ENCODE results near the gene GAA. TPM values are rescaled to one million over a fixed set of nuclear protein-coding genes. Genes with fewer than 3 reads are reported as not detected.

The GAA gene
- 97.9 and 111 TPM in 2 replicates for polyA plus RNA-seq (2014; cell fraction: cytosol; rRNA removed)
- 787 and 878 TPM in 2 replicates for polyA plus RNA-seq (2014; cell fraction: nucleus; rRNA removed)

GRCh38 chr17:80101011-80101945 is at the start of gene GAA:
Gene GAA, plus strand, starts transcription at chr17:80101581. Its CDS starts 3,006 bp downstream, at chr17:80104587.
- peak; percentile 83 for DNase-seq (ENCODE audit: low spot score)

DNA sequence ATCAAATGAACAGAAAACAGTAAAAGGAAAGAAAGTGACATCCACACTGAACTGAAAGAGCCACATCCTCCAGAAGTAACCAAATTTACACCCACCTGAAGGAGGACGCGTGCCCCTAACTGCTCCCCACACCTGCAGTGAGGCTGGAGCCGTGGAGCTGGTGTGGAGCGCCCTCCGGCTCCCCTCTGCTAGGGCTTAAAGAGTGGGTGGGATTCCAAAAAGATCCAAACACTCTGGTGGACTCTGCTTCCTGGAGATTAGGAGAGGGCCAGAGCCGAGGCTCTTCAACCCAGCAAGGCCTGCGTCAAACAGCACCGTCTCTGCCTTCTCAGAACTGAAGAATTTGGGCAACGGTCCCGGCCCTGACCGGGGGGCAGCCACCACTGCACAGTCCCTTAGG is 49.7 kb upstream of the GAA start:
- no peak for DNase-seq (ENCODE audit: low spot score)

DNA sequence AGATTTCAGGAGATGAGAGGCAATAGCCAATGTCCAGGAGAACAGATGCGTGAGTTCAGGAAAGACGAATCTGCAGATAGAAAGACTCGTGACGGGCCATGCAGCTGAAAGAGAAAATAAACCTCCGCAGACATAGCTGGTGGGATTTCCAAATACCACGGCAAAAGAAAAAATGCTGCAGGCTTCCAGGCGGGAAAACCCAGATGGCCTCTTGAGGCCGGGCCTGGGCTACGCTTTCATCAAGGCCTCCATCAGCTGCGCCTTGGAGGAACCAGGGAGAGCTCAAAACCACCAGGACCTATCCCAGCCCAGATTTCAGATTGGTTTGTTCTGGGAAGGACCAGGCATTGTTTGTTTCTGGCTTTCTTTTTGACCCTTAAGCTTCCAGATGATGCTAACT is 48.3 kb upstream of the GAA start:
- DNase-seq (ENCODE audit: low spot score) = no peak

GRCh38 chr17:80055597-80055996 is 45.8 kb upstream of the GAA start:
- DNase-seq (ENCODE audit: low spot score) = no peak

GRCh38 chr17:80058311-80058955 is 42.9 kb upstream of the GAA start:
- no peak for DNase-seq (ENCODE audit: low spot score)

DNA sequence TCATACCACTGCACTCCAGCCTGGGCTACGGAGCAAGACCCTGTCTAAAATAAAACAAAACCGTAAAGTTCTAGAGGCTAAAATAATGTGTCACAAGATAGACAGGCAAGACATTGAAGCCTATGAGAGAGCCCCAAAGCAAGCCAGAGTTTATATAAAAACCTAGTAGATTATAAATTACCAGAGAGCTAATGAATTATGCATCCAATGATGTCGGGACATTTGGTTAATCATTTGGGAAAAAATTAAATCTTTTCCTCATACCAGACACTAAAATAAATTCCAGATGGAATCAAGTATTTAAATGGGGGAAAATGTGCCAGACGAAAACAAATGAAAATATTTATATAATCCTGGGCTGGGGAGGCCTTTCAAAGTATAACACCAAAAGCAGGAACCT is 40.7 kb upstream of the GAA start:
- no peak for DNase-seq (ENCODE audit: low spot score)

- DNase-seq (ENCODE audit: low spot score) = no peak
Measured at GRCh38 chr17:80061421-80061820, 40.0 kb upstream of the GAA start.

GRCh38 chr17:80063830-80064585 is 37.4 kb upstream of the GAA start:
- DNase-seq (ENCODE audit: low spot score) = no peak

- DNase-seq (ENCODE audit: low spot score) = no peak
Measured at GRCh38 chr17:80064696-80065095, 36.7 kb upstream of the GAA start.

DNA sequence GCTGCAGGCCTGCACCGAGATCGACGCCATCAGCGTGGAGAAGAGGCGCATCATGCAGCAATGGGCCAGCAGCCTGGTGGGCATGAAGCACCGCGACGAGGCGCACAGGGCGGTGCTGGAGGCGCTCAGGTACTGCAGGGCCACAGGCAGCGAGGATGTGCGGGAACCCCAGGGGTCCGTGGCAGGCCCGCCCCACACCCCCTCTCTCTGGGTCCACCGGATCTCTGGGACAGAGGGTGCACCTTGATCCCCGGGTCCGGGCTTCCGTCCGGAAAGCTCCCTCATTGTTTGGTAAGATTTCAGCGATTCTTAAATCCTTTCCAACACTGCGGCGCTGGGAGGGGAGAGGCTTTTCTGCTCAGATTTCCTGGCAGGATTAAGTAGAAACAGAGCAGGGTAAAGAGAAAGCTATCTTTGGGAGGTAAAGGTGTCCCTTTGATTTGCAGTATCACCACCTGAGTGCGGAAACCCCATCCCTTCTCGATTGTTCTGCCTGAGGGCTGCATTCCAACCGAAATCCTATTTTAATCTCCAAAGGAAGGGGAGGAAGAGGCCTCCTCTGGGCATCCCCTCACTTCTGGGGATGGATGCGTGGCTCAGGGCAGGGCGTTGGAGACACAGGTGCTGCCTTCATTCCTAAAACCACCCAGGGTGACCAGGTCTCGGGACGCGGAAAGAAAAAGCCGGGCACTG is 35.8 kb upstream of the GAA start:
- DNase-seq (ENCODE audit: low spot score) = no peak

GRCh38 chr17:80067393-80067986 is 33.9 kb upstream of the GAA start:
- DNase-seq (ENCODE audit: low spot score) = no peak

GRCh38 chr17:80068301-80069222 is 32.8 kb upstream of the GAA start:
- peak; percentile 39 for DNase-seq (ENCODE audit: low spot score)

- DNase-seq (ENCODE audit: low spot score) = no peak
Measured at GRCh38 chr17:80070375-80071115, 30.8 kb upstream of the GAA start.

DNA sequence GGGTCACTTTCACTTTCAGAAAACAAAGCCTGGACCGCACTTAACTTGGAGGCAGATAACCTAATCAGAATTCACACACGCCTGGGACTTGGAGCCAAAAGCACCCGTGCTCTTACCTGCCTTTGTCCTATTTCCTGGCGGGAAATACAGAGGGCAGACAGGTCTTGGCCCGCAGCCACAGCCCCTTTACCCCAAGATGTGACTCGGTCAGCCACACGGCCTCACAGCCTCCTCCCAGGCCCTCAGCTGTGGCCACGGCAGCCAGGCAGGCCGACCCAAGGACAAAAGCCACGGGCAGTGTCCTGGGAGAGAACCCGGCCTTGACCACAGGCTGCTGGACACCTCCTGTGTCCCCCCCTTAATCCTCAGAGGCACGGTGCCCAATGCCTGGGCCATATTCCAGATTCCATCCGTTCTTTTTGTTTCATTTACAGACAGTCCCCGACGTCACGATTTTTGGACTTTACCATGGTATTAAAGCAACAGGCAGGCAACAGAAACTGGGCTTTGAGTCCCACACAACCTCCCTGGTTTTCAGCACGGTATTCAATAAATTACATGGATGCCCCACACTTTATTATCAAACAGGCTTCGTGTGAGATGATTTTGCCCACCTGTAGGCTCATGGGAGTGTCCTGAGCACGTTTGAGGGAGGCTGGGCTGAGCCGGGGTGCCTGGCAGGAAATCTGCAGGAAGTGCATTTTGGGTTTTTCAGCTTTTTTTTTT is 30.1 kb upstream of the GAA start:
- DNase-seq (ENCODE audit: low spot score) = no peak

- DNase-seq (ENCODE audit: low spot score) = no peak
Measured at GRCh38 chr17:80072410-80072809, 29.0 kb upstream of the GAA start.

GRCh38 chr17:80080081-80080480 is 21.3 kb upstream of the GAA start:
- no peak for DNase-seq (ENCODE audit: low spot score)

- no peak for DNase-seq (ENCODE audit: low spot score)
Measured at GRCh38 chr17:80081596-80081995, 19.8 kb upstream of the GAA start.

- DNase-seq (ENCODE audit: low spot score) = peak; percentile 87
Measured at GRCh38 chr17:80082403-80083135, 18.8 kb upstream of the GAA start.

Measured in SK-N-DZ (cell line).